GM19463 (cell line): ENCODE data around the gene CENPP.

Source experiments
- ATAC-seq: cut with Tn5 transposase; IDR thresholded peaks from one replicate; pipeline ENCODE4 v1.9.1; 2021; ENCODE audit warnings: mild to moderate bottlenecking, moderate library complexity; ENCODE audit not compliant: unreplicated experiment

The CENPP gene

DNA sequence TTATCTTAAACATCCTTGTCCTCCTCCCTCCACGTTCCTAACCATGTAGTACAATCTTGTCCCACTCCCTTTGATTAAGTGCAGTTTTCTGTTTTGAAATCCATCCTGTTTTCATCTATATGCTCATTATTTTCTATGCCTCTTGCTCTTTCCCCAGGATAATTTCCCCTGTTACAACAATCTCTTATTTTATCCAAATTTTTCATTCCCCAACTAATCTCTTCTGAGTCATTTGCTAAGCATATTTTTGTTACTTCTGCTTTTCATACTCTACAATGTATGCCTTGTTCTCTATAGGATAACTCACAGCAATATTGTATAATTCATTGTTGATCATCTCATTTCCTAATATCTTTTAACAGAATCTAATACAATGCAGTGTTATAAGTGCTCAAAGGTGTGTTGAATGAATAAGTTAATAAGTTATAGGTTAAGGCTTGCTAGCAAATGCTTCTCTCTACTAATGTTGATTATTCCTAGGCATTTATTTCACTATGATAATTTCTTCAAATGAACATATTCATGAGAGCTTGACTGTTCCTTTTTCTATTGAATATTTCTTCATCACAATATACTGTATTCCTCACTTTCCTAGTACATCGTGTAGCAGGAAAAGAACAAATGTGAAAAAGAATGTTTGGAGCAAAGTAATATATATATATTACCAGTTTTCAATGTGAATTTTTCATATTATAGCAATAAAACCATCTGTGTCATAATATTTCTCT, 97.0 kb downstream of the CENPP start:
- no peak for ATAC-seq

DNA sequence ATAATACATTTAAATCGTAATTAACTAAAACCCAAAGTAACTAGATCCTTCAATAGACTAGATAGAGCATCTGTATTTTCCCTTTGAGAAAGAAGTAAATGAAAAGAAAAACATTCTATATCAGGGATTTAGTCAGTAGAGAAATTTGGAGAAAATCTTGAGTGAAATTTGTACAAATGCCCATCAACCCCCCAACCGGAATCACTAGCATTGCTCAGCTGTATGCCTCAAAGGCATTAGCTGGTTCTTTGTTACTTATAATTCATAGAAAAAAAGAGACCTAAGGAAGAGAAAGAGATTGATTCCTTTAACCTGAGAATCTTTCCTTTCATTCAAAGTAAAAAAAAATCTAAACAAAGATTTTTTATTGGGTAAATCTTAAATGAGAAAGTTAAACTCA, 97.9 kb downstream of the CENPP start:
- no peak for ATAC-seq

DNA sequence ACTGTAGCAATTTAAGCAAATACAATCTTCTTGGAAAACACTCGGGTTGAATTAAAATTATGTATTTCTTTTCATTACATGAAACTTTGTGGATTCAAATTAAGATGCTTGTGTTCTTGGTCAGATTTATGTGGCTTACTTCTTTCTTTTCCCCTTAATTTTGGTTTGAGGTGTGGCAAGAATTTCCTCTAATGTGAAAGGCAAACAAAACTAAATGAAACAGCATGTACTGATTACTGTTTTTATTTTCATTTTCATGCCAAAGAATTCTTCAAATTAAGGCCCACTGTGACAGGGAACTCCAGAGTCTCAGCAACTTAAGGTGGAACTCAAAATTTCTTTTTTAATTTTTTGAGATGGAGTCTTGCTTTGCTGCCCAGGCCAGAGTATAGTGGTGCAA, 98.6 kb downstream of the CENPP start, which contains the start of gene OMD:
TSS of gene OMD (minus strand) at position 132 of the 400 bp plus-strand sequence. CDS start 6,913 bp downstream, outside the sequence.
- no peak for ATAC-seq

DNA sequence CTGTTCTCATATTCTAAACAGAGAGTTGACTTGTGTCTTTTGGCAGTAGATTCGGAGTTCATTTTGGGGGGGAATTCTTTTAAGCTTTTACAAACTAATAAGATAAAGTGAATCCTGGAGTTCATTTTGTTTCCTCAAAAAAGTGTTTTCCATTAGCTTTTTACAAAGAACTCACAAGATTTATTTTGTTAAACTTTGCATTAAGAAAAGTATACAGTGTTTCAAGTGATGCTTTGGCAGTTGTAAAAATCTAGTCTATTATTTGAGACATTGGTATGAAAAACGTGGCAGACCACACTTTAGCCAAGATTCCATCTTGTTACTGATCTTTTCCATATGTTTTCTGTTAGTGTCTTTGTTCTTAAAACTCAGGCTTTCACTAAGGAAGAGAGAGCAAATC, 99.7 kb downstream of the CENPP start:
- ATAC-seq: no peak

DNA sequence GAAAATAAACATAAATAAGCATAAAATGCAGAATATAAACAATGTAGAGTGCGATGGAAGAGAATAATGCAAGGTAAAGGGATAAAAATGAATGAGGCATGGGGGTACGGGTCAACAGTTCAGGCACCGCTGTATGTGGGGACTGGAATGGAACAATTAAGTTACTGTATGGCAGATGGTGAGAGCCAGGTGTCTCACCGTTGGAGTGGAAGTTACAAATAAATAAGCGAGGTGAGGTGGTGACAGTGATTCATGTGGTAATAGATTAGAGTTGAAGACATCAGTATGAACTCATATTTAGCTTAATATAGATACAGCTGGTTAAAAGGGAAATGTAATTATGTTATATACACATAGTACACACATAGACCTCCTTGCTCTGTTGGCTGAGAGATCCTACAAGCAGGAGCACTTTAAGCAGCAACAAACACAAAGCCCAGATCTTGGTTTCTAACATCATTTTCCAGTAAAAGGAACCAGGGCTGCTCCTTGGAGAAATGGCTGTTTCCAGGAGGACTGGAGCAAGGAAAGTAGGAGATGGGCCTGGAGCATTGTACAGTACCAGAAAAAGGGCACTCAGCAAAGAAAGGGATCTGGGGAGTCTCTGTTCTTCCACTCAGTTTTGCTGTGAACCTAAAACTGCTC, 100.9 kb downstream of the CENPP start:
- ATAC-seq: no peak

DNA sequence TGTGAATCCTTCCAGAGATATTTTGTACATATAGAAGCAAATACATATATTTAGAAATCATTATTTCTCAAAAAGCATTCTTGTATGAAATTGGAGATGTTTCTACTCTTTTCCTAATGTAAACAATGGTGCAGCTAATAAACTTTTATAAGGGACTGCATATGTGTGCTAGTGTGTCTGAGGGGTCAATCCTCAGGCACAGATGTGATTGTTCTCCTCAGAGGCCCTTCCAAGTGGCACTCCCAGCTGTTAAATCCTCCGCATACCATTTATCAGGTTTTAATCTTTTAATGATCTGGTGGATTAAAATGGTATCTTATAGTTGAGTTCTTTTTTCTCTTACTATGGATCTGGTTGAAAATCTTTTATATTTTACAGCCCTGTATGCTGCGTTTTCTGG, 104.1 kb downstream of the CENPP start:
- ATAC-seq: no peak

DNA sequence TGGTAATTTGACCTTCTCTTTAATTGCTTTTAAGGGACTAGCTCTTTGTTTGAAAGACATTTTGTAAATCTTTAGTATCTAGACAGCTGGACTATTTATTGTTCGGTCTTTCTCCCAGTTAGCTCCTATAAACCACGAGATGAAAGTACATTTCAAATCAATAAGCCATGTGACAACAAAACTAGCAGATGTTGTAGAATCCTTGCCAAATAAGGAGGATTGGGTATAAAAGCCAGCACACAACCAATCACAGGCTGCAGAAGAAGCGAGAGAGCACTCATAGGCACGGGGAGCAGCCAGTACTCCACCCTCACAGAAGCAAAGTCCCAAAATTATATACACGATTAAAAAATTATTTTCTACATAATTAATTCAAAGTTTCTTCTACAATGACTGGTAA, 106.6 kb downstream of the CENPP start:
- no peak for ATAC-seq

DNA sequence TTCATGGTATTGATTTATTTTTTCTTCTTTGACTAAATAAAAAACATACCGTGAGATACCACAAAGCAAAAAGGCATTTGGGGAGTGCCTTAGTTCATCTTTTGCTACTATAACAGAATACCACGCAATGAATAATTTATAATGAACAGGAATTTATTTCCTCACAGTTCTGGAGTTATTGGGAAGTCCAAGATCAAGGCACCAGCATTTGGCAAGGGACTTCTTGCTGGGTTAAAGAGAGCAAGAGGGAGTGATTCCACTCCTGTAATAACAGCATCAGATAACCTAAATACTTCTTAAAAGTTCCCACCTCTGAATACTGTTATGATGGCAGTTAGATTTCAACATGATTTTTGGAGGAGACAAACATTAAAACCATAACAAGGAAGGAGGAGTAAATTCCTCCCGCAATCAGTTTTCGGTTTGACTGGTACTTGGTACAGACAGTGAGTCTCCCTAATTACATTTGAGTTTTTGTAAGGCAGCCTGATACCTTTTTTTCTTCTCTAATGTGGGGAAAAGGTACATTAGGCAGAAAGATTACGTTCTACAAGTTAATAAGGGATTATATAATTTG, 107.3 kb downstream of the CENPP start:
- ATAC-seq: no peak

DNA sequence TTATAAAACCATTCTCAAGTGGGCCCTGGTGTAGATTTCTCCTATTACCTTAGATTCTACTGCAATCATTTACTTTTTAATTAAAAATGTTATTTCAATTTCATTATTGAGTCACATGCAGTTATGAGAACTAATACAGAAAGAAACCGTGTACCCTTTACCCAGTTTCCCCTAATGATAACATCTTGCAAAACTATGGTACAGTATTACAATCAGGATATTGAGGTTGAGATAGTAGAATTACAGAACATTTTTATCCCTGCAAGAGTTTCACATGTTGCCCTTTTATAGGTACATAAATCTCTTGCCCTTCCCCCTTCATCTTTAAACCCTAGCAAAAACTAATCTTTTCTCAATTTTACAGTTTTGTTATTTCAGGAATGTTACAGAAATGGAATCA, 109.5 kb downstream of the CENPP start:
- ATAC-seq: no peak

DNA sequence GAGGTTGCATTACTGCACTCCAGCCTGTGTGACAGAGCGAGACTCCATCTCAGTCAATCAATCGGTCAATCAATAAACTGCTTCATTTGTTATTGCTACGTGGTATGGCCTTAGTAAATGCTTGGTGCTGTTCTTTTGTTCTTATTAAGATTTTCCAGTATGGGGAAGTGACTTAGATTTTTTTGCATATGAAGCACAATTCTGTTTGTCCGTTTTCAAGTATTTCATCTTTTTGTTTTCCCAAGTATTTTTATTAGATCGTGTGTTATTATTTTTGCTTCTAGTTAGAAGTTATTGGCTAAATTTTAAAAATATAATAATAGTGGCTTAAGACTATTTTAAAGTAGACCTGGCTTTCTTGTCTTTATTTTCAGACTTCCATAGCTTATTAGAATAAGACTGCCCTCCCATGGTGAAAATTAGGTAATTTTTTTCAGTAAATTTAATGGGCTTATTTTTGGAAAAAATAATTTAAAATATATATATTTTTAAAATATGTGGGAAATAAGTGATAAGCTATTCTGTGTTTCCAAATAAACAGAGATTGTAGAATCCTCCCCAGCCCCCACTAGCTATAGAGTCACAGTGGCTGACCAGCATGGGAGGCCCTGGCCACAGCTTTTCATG, 113.3 kb downstream of the CENPP start:
- ATAC-seq: no peak

DNA sequence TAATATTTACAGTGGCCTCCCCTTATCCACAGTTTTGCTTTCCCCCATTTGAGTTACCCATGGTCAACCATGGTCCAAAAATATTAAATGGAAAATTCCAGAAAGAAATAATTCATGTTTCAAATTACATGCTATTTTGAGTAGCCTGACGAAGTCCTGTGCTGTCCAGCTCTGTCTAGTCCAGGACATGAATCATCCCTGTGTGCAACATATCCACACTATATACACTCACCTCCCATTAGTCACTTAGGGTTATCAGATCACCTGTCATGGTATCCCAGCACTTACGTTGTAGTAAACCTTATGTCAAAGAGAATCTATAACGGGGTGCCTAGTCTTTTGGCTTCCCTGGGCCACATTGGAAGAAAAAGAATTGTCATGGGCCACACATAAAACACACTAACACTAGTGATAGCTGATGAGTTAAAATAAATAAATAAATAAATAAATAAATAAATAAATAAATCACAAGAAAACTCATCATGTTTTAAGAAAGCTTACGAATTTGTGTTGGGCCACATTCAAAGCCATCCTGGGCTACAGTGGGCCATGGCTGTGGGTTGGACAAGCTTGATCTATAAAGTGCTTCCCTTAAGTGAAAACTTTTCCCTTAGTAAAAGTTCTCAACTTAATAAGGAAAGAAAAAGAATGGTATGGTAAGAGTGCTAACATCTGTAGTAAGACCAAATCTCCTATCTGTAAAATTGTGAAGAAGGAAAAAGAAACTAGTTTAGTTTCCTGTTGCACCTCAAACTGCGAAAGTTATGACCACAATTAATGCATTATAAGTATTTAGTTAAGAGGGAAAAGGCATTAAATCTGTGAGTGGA, 114.4 kb downstream of the CENPP start:
- ATAC-seq: no peak

DNA sequence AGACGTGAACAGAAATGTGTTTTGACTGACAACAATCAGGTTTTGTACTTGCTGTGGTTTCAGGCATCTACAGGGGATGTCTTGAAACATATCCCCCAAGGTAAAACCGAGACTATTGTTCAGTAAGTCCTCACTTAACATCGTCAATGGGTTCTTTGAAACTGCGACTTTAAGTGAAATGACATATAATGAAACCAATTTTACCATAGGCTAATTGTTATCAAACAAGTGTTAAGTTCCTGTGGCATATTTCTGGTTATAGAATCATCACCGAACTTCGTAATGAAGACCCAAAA, 114.9 kb downstream of the CENPP start:
- peak; percentile 57 for ATAC-seq

DNA sequence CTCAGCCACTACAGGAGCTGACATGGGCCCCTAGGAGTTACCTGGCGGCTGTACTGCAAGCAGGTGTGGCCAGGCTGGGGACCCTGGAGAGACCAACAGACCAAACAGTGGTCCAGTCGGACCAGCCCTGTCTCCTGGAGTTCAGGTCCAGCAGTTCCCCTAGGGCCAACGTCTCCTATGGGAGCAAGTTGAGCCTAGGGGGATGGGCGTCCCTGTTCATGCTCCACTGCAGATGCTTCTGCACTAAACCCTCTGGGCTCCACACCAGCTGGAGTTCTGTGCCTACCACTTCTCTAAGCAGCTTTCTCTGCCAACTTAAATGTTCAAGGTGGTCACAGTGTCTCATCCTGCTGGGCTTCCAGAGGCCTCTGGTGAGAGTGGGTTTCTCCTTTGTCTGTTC, 119.1 kb downstream of the CENPP start:
- ATAC-seq: no peak

DNA sequence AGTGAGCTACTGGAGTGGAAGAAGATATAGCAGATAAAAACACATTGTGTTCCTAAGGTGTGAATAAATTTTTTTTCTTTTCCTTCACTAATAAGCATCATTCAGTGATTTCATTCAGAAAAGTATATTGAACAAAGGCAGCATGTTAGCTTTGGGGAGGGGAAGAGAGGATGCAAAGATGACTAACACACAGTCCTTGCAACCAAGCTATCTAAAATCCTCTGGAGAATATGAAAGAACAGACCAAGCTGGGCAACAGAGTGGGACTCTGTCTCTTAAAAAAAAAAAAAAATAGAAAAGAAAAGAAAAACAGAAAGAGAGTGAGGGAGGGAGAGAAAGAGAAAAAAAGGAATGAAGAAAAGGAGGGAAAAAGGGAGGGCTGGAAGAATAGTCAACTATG, 120.8 kb downstream of the CENPP start:
- no peak for ATAC-seq

DNA sequence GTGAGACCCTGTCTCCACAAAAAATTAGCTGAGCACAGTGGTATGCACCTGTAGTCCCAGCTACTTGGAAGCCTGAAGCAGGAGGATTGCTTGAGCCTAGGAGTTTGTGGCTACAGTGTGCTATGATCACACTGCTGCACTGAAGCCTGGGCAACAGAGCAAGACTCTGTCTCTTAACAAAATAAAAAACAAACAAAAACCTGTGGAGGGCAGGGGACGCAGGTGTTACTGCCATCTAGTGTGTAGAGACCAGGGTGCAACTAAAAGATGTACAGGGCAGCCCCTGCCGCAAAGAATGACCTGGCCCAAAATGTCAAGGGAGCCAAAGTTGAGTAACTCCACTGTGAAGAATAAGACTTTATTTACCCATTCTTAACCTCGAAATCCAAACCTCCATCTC, 129.5 kb downstream of the CENPP start:
- no peak for ATAC-seq

DNA sequence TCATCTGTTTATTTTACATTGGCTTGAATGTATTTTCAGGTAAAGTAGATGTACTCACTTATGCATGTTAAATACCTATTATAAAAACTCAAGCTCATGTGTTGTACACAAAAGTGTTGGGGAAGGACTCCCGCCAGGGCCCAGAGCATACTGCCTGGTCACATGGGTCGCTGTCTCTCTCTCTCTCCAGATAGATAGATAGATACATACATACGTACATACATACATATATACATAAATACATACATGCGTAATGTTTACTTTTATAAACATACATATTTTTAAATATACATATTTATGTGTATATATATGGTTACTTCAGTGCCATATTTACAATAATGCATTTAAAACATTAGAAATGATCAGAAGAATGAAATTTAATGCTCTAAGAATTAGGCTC, 131.8 kb downstream of the CENPP start:
- ATAC-seq: no peak

DNA sequence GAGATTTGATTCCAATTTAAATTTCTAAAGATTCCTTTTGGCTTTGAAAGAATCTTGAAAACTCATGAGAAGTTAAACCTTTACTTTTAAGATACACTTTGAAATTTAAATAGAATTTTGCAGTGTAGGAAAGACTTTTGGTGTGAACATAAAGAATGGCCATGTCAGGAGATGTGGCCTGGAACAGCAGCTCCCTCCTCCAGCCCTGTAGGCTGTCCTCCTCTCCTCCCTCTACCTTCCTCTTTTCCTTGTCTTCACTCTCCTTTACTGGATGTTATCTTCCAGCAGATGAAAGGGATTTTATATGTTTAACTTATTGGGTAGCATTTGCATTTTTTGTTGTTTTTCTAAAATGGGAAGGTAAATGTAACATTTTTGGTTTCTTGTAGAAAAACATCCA, 137.6 kb downstream of the CENPP start:
- ATAC-seq: no peak

DNA sequence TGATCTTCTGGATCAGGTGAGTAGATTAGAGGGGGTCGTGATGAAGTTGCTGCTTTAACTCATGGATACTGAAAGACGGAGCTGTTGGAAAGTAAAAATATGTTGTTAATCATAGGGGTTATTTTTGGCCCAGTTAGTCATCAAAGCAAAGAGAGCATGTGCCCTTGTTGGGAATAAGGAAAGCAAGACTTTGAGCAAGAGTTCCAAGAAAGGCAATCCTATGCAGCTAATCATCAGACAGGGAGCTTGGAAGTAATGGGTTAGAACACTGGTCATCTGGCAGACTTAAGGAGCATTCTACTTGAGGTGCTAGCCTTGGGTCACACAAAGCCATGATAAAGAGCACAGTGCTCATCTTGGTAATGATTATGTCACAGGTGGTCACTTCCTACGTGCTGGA, 138.2 kb downstream of the CENPP start:
- ATAC-seq: no peak

DNA sequence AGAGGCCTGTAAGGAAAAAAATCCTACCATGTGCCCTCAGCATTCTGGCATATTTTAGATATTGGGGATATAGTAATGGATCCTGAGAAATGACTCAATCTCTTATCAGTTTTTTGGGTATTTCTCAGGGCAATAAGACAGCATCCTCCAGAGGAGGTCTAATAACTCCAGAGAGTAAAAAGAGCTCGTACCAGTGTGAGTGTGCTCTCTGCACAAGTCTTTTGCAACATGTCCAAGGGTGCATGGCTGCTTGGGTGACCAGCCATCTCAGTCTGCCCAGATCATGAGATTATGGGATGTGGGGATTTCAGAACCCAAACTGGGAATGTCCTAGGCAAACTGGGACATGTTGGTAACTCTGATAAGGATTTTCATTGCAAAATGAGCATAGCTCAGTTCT, 141.3 kb downstream of the CENPP start:
- ATAC-seq: no peak

DNA sequence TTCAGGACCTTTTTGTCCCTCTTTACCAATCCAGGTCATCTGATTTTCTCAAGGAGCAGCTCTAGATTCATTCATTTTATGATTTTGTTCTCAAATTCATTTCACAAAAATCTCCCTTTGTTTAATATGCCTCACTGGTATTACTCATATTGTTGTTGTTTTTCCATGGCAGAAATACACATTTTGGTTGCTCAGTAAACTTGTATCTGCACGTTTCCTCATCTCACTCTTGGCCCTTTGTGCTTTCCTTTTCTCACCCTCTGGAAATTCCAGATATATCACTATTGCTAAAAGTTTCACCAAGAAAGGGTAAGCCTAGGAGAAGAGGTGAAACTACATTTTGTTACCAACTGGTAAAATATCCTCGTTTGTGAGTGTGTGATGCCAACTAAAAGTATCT, 141.8 kb downstream of the CENPP start:
- ATAC-seq: no peak

DNA sequence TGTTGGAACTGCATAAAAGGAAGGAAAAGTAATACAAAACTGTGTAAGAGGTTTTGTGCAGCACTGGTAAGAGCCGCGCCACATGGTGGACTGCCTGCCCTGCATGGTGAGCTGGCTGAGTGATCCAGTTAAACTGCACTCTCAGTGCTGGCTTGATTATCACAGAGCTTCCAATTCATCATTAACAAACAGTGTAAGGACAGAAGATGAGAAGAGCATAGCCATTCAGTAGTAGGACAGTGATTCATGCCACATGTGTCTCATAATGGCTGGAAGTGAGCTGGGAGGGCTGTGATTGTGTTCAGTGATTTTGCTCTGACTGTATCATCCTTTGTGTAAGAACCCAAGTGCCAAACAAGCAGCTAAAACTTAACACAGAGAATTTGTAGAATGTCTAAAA, 142.5 kb downstream of the CENPP start:
- no peak for ATAC-seq
